Ramos (cell line): ENCODE measurements around the gene FAM171A2.

Experiments
- in situ Hi-C: fragments of 300-500 bp; cut with MboI; formaldehyde crosslinking; loops from one replicate; pipeline ENCODE4 v1.14.3; 2022; ENCODE audit warnings: low sequenced_read_pairs; ENCODE audit not compliant: unreplicated experiment

Gene FAM171A2

GRCh38 chr17:44310188-44310587, 53.5 kb downstream of the FAM171A2 start:
- in situ Hi-C loops = no loop called here

GRCh38 chr17:44309472-44309871, 54.2 kb downstream of the FAM171A2 start:
- in situ Hi-C loops = no loop called here

- in situ Hi-C loops = no loop called here
Measured at GRCh38 chr17:44308865-44309264, 54.8 kb downstream of the FAM171A2 start.

- in situ Hi-C loops = no loop called here
Measured at GRCh38 chr17:44308320-44308818, 55.3 kb downstream of the FAM171A2 start, which contains the start of gene RUNDC3A. Gene RUNDC3A (plus strand): TSS chr17:44308601. CDS start chr17:44308833, 232 bp downstream.

GRCh38 chr17:44307387-44308186, 56.1 kb downstream of the FAM171A2 start:
- in situ Hi-C loops = no loop called here

- in situ Hi-C loops = no loop called here
Measured at GRCh38 chr17:44304651-44305050, 59.0 kb downstream of the FAM171A2 start.
